HepG2 (cell line): ENCODE data around the gene INHBC. TPM values are rescaled to one million over a fixed set of nuclear protein-coding genes. Genes with fewer than 3 reads are reported as not detected.

Experiments used
- ARID3A ChIP-seq: IDR thresholded peaks from 2 replicates; pipeline ENCODE4 v1.6.1; 2012; ENCODE audit warnings: low read depth, low read length, improper control_type of control experiment
- BORCS8-MEF2B ChIP-seq: sonication (generic); formaldehyde crosslinking; IDR thresholded peaks from 2 replicates; pipeline ENCODE4 v1.8.0; 2022; ENCODE audit warnings: mild to moderate bottlenecking, missing genetic modification reagents
- ELF3 ChIP-seq: IDR thresholded peaks from 2 replicates; pipeline ENCODE4 v1.6.1; 2016; ENCODE audit warnings: missing genetic modification reagents, missing compliant biosample characterization
- HNF4A ChIP-seq: sonication (generic); formaldehyde crosslinking; IDR thresholded peaks from 2 replicates; pipeline ENCODE4 v1.4.0; 2020; ENCODE audit warnings: missing genetic modification reagents
- KIAA2018 ChIP-seq: sonication (generic); formaldehyde crosslinking; IDR thresholded peaks from 2 replicates; pipeline ENCODE4 v1.5.0; 2020; ENCODE audit warnings: mild to moderate bottlenecking, missing genetic modification reagents, borderline replicate concordance
- MTA3 ChIP-seq: sonication (generic); formaldehyde crosslinking; IDR thresholded peaks from 2 replicates; pipeline ENCODE4 v1.4.0; 2020; ENCODE audit warnings: missing genetic modification reagents
- SP5 ChIP-seq: IDR thresholded peaks from 2 replicates; pipeline ENCODE4 v1.6.1; 2016; ENCODE audit warnings: low read depth, borderline replicate concordance
- STAG1 ChIP-seq: sonication (generic); formaldehyde crosslinking; IDR thresholded peaks from 2 replicates; pipeline ENCODE4 v1.4.0; 2020; ENCODE audit warnings: missing genetic modification reagents
- ZBTB8A ChIP-seq: sonication (generic); formaldehyde crosslinking; IDR thresholded peaks from 2 replicates; pipeline ENCODE4 v1.4.0; 2020; ENCODE audit warnings: mild to moderate bottlenecking, low read depth, missing genetic modification reagents, borderline replicate concordance
- ZFX ChIP-seq: sonication (generic); formaldehyde crosslinking; IDR thresholded peaks from 2 replicates; pipeline ENCODE4 v1.4.0; 2020; ENCODE audit warnings: mild to moderate bottlenecking, low read depth, missing genetic modification reagents, moderate library complexity
- ZNF263 ChIP-seq: sonication (generic); formaldehyde crosslinking; IDR thresholded peaks from 2 replicates; pipeline ENCODE4 v1.4.0; 2020; ENCODE audit warnings: missing genetic modification reagents
- ZNF280B ChIP-seq: sonication (generic); formaldehyde crosslinking; IDR thresholded peaks from 2 replicates; pipeline ENCODE4 v1.5.0; 2020; ENCODE audit warnings: missing genetic modification reagents, mild to moderate bottlenecking, borderline replicate concordance
- ZNF619 ChIP-seq: sonication (generic); formaldehyde crosslinking; IDR thresholded peaks from 2 replicates; pipeline ENCODE4 v1.4.0; 2020; ENCODE audit warnings: mild to moderate bottlenecking, missing genetic modification reagents
- ZNF709 ChIP-seq: sonication (generic); formaldehyde crosslinking; IDR thresholded peaks from 2 replicates; pipeline ENCODE4 v1.5.0; 2020; ENCODE audit warnings: mild to moderate bottlenecking, missing genetic modification reagents
- ZNF781 ChIP-seq: sonication (generic); formaldehyde crosslinking; IDR thresholded peaks from 2 replicates; pipeline ENCODE4 v1.5.1; 2020; ENCODE audit warnings: borderline replicate concordance, mild to moderate bottlenecking, missing genetic modification reagents; ENCODE audit errors: not compliant biosample characterization
- ZNF800 ChIP-seq: sonication (generic); formaldehyde crosslinking; IDR thresholded peaks from 2 replicates; pipeline ENCODE4 v1.4.0; 2020; ENCODE audit warnings: missing genetic modification reagents
- polyA plus RNA-seq, 8 experiments: library from polyadenylated mRNA; depleted of rRNA in 3 of 8; stranded (reverse) in 7 of 8; unstranded in 1 of 8; fragments of >200 nt; fragmentation: Illumina TruSeq in 4 of 8; extraction: Trizol in 4 of 8; gene quantifications; 2 replicates each; pipeline versions ENCODE4 v1.2.1 to v1.2.3, GENCODE V29; 2011 to 2016; ENCODE audit warnings: low read depth in 4 of 8, missing spikeins in 1 of 8, mixed read lengths in 1 of 8; ENCODE audit not compliant: insufficient read depth in 1 of 8
- total RNA-seq, 5 experiments: library from RNA; depleted of rRNA; stranded (reverse); fragments of >200 nt; fragmentation: Illumina TruSeq; extraction: Trizol; gene quantifications; 2 replicates each; pipeline ENCODE4 v1.2.3, GENCODE V29; 2016; ENCODE audit warnings: low read depth in 1 of 5

INHBC gene
- total and polyA plus RNA-seq, 2 of the 13 experiments (the other 11 are each of a cell fraction or from before 2014, with no cell fraction given): 1.8 to 13.8 TPM

GRCh38 chr12:57456145-57456700 lies 21.6 kb downstream of the INHBC start (continued):
- TF ChIP-seq KIAA2018 (CRISPR knock-in tag) (no peak), ZNF263 (CRISPR knock-in tag) (peak; percentile 66; the same call in 1 of the 2 replicates), ZNF800 (no peak), ELF3 (peak; percentile 38; the same call in 1 of the 2 replicates), SP5 (CRISPR knock-in tag) (peak; percentile 38; the same call in 1 of the 2 replicates), MTA3 (CRISPR knock-in tag) (no peak), ZNF280B (no peak), HNF4A (CRISPR knock-in tag) (no peak), ZNF709 (CRISPR knock-in tag) (no peak), ZBTB8A (CRISPR knock-in tag) (no peak), BORCS8-MEF2B (CRISPR knock-in tag) (peak; percentile 52; the same call in 1 of the 2 replicates), ZFX (CRISPR knock-in tag) (no peak), ZNF781 (CRISPR knock-in tag) (peak; percentile 67), ZNF619 (no peak), ARID3A (no peak), STAG1 (CRISPR knock-in tag) (peak; percentile 66)
